CD14-positive monocyte (primary cell): ENCODE measurements around the gene CLOCK. TPM values are rescaled to one million over a fixed set of nuclear protein-coding genes. Genes with fewer than 3 reads are reported as not detected.

ENCODE experiments used
- DNase-seq, 3 donors: peaks; one replicate each; pipeline ENCODE4 v3.0.0-alpha.2; 2011 to 2022
- H2AFZ ChIP-seq: 2 replicates; pipeline ENCODE4 v1.6.0; 2012; ENCODE audit warnings: mild to moderate bottlenecking, low read depth, low read length, inconsistent platforms; ENCODE audit not compliant: insufficient read depth, poor library complexity, severe bottlenecking
- H3K27ac ChIP-seq, 2 donors: 1 replicate in 1 of 2; 2 replicates in 1 of 2; pipeline ENCODE4 v1.5.1; 2012 to 2013; ENCODE audit warnings: low read length in 2 of 2, control low read depth in 1 of 2, inconsistent platforms in 1 of 2, low read depth in 1 of 2, mild to moderate bottlenecking in 1 of 2
- H3K27me3 ChIP-seq, 2 donors: one replicate each; pipeline versions ENCODE4 v1.6.0 to v1.6.1; 2011 to 2013; ENCODE audit warnings: low read length in 2 of 2; ENCODE audit not compliant: control insufficient read depth in 2 of 2, insufficient read depth in 2 of 2
- H3K36me3 ChIP-seq, 2 donors: replicated peaks in 1 of 2; 1 replicate in 1 of 2; 2 replicates in 1 of 2; pipeline versions ENCODE4 v1.5.1 to v1.6.1; 2012 to 2013; ENCODE audit warnings: low read length in 2 of 2, control low read depth in 1 of 2, inconsistent platforms in 1 of 2, mild to moderate bottlenecking in 1 of 2; ENCODE audit not compliant: insufficient read depth in 2 of 2, control insufficient read depth in 1 of 2
- H3K4me1 ChIP-seq, 2 donors: 1 replicate in 1 of 2; 2 replicates in 1 of 2; pipeline versions ENCODE4 v1.5.1 to v1.6.1; 2012 to 2013; ENCODE audit warnings: low read length in 2 of 2, control low read depth in 1 of 2, inconsistent platforms in 1 of 2, mild to moderate bottlenecking in 1 of 2, moderate library complexity in 1 of 2; ENCODE audit not compliant: insufficient read depth in 2 of 2, control insufficient read depth in 1 of 2
- H3K4me2 ChIP-seq: replicated peaks from 2 replicates; pipeline ENCODE3; 2012; ENCODE audit warnings: low read length, moderate library complexity, mild to moderate bottlenecking; ENCODE audit not compliant: poor library complexity, severe bottlenecking; ENCODE audit errors: extremely low read depth
- H3K4me3 ChIP-seq, 3 experiments: fragments of 200-600 bp in 1 of 3; sonication (generic) in 1 of 3; replicated peaks in 1 of 3; 1 replicate in 2 of 3; 2 replicates in 1 of 3; pipeline ENCODE4 v1.5.1; 2011 to 2013; ENCODE audit warnings: low read length in 3 of 3, mild to moderate bottlenecking in 3 of 3, control low read depth in 2 of 3, low read depth in 2 of 3, inconsistent platforms in 1 of 3, moderate library complexity in 1 of 3
- H3K79me2 ChIP-seq: 2 replicates; pipeline ENCODE4 v1.6.0; 2012; ENCODE audit warnings: mild to moderate bottlenecking, control low read depth, inconsistent platforms, low read length, moderate library complexity; ENCODE audit not compliant: insufficient read depth
- H3K9ac ChIP-seq: 2 replicates; pipeline ENCODE4 v1.6.0; 2017; ENCODE audit warnings: low read length, mild to moderate bottlenecking; ENCODE audit not compliant: insufficient read depth, poor library complexity, severe bottlenecking
- H3K9me3 ChIP-seq, 2 donors: replicated peaks in 1 of 2; 1 replicate in 1 of 2; 2 replicates in 1 of 2; pipeline versions ENCODE4 v1.5.1 to v1.6.1; 2012 to 2013; ENCODE audit warnings: low read length in 2 of 2, control low read depth in 1 of 2; ENCODE audit not compliant: control insufficient read depth in 1 of 2, insufficient read depth in 1 of 2
- H4K20me1 ChIP-seq: 2 replicates; pipeline ENCODE4 v1.6.0; 2012; ENCODE audit warnings: mild to moderate bottlenecking, low read length, control low read depth, moderate library complexity; ENCODE audit not compliant: insufficient read depth
- H3K27ac Mint-ChIP-seq, 7 donors: one replicate each; pipeline ENCODE4 v1.8.0; 2020; ENCODE audit warnings: mild to moderate bottlenecking in 7 of 7, mixed read lengths in 7 of 7, moderate library complexity in 6 of 7, inconsistent platforms in 2 of 7
- H3K27me3 Mint-ChIP-seq, 3 donors: one replicate each; pipeline ENCODE4 v1.8.0; 2021 to 2022; ENCODE audit warnings: low read depth in 3 of 3, mild to moderate bottlenecking in 3 of 3, mixed read lengths in 3 of 3, moderate library complexity in 3 of 3, inconsistent platforms in 1 of 3
- H3K36me3 Mint-ChIP-seq, 2 donors: one replicate each; pipeline ENCODE4 v1.8.0; 2020; ENCODE audit warnings: mixed read lengths in 2 of 2, inconsistent platforms in 1 of 2, mild to moderate bottlenecking in 1 of 2
- H3K4me1 Mint-ChIP-seq: one replicate; pipeline ENCODE4 v1.8.0; 2020; ENCODE audit warnings: mild to moderate bottlenecking, mixed read lengths
- H3K4me3 Mint-ChIP-seq, 2 donors: one replicate each; pipeline ENCODE4 v1.8.0; 2020; ENCODE audit warnings: mild to moderate bottlenecking in 2 of 2, mixed read lengths in 2 of 2, moderate library complexity in 1 of 2
- H3K9me3 Mint-ChIP-seq, 7 donors: one replicate each; pipeline ENCODE4 v1.8.0; 2020 to 2022; ENCODE audit warnings: mixed read lengths in 7 of 7, mild to moderate bottlenecking in 6 of 7, moderate library complexity in 6 of 7, inconsistent platforms in 2 of 7
- WGBS: methylation state at CpG from one replicate; pipeline ENCODE4 v1.1.5; 2013; ENCODE audit warnings: missing lambda C conversion rate; ENCODE audit not compliant: insufficient coverage; 5-methylcytosine and 5-hydroxymethylcytosine counted together
- intact Hi-C, 2 donors: fragments of 100-400 bp; cut with micrococcal nuclease; formaldehyde crosslinking; loops; one replicate each; pipeline versions ENCODE4 v1.15.0 to v1.15.1; 2023
- polyA plus RNA-seq, 3 donors: library from polyadenylated mRNA; depleted of rRNA in 1 of 3; unstranded in 2 of 3; stranded (reverse) in 1 of 3; fragments of 300-500 nt in 2 of 3; fragments of >200 nt in 1 of 3; fragmentation: Illumina TruSeq in 2 of 3; gene quantifications; 1 replicate in 2 of 3; 2 replicates in 1 of 3; pipeline ENCODE4 v1.2.3, GENCODE V29; 2012 to 2021
- TF ChIP-seq, protein P1 (sequence below): fragments of 200-600 bp; IDR thresholded peaks from one replicate; pipeline ENCODE4 v1.8.0; 2022; ENCODE audit warnings: antibody characterized with exemption, mild to moderate bottlenecking

CLOCK gene
- polyA plus RNA-seq, 3 donors: 1.9 to 3.7 (median 2.9) TPM

DNA sequence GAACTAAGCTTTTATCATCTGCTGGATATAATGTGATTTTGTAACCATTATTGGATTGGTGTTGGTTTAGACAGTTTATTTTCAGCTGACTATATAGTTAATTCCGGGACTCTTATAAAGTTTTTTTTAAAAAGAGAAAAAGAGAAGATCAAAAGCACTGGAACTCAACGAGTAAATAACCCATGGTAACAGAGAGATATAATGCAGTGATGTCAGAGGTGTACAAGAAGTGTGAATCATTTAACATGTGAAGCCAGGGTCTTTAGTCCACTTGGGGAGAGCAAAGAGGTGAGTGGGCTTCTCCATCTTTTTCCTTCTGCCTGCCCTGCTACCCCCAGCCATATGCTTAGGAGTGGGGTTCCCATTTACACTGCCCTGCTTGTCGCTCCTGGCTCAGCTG lies 147.7 kb downstream of the CLOCK start:
- Histone ChIP-seq H3K9ac (peak overlapping the region; percentile 95), H3K79me2 (peaks cover 80% of the 10 kb centered on the region), H3K4me1 (peaks cover 30 to 37% of the 10 kb centered on the region in 2 donors), H3K4me3 (peak overlapping the region; percentile 89 to 96 (median 93)), H3K27ac (peak overlapping the region; percentile 11 to 89), H3K4me2 (peak overlapping the region; percentile 97), H3K9me3 (no peaks in the 10 kb centered on the region), H2AFZ (no peak overlapping the region), H4K20me1 (peaks cover 76% of the 10 kb centered on the region), H3K27me3 (no peaks in the 10 kb centered on the region), H3K36me3 (peaks cover 23 to 35% of the 10 kb centered on the region in 2 donors)
- Mint-ChIP-seq H3K36me3 (peaks cover 28 to 39% of the 10 kb centered on the region in 2 donors), H3K4me3 (peak overlapping the region; percentile 96 to 99), H3K9me3 (peaks cover 0 to 1% (median 0%) of the 10 kb centered on the region in 7 donors), H3K27ac (peak overlapping the region; percentile 95 to 99 (median 98)), H3K27me3 (peaks cover 0 to 4% (median 0%) of the 10 kb centered on the region in 3 donors), H3K4me1 (peaks cover 44% of the 10 kb centered on the region)
- 67% methylated on average over 1 of the region's 3 CpGs for WGBS
- peak in 1 of 3 donors; percentile 59 for DNase-seq
- intact Hi-C loops: loop anchor here (5.0 kb wide), 2 partner anchors 52 to 148 kb away; partner anchors contain the start of genes CLOCK (in 2 of the 2) and SRD5A3 (in 1 of the 2)
- TF ChIP-seq, protein P1, sequence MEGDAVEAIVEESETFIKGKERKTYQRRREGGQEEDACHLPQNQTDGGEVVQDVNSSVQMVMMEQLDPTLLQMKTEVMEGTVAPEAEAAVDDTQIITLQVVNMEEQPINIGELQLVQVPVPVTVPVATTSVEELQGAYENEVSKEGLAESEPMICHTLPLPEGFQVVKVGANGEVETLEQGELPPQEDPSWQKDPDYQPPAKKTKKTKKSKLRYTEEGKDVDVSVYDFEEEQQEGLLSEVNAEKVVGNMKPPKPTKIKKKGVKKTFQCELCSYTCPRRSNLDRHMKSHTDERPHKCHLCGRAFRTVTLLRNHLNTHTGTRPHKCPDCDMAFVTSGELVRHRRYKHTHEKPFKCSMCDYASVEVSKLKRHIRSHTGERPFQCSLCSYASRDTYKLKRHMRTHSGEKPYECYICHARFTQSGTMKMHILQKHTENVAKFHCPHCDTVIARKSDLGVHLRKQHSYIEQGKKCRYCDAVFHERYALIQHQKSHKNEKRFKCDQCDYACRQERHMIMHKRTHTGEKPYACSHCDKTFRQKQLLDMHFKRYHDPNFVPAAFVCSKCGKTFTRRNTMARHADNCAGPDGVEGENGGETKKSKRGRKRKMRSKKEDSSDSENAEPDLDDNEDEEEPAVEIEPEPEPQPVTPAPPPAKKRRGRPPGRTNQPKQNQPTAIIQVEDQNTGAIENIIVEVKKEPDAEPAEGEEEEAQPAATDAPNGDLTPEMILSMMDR: no peak

DNA sequence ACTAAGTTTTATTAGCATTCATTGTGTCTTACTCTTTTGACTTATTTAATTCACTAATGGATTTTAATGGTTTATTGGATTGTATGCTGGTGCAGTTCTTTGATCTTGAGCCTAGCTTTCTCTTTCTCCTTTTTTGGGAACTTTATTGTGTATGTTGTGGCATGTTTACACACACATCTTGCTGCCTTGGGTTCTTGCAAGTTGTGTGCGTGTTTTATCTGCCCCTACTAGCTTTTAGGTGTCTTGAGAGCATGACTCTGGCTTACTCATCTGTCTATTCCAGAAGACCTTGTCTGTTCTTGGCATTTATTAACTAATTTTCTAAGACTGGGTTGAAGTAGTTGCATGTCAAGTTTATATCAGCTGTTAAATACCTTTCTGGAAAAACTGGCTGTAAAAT lies 148.2 kb downstream of the CLOCK start:
- Histone ChIP-seq H3K79me2 (peaks cover 75% of the 10 kb centered on the region), H3K36me3 (peaks cover 19 to 30% of the 10 kb centered on the region in 2 donors), H3K4me3 (peak overlapping the region; percentile 89 to 96 (median 93)), H3K4me1 (peaks cover 30 to 37% of the 10 kb centered on the region in 2 donors), H2AFZ (no peak overlapping the region), H3K27ac (peak overlapping the region in 1 of 2 donors; percentile 89), H3K27me3 (no peaks in the 10 kb centered on the region), H3K9ac (peak overlapping the region; percentile 95), H3K4me2 (peak overlapping the region; percentile 97), H4K20me1 (peaks cover 71% of the 10 kb centered on the region), H3K9me3 (no peaks in the 10 kb centered on the region)
- intact Hi-C loops: loop anchor here (5.0 kb wide), 2 partner anchors 51 to 149 kb away; partner anchors contain the start of genes CLOCK (in 2 of the 2) and SRD5A3 (in 1 of the 2)
- Mint-ChIP-seq H3K9me3 (no peaks in the 10 kb centered on the region), H3K4me3 (peak overlapping the region; percentile 96 to 99), H3K27me3 (peaks cover 0 to 4% (median 0%) of the 10 kb centered on the region in 3 donors), H3K36me3 (peaks cover 23 to 35% of the 10 kb centered on the region in 2 donors), H3K27ac (peak overlapping the region; percentile 97 to 99 (median 99)), H3K4me1 (peaks cover 44% of the 10 kb centered on the region)
- TF ChIP-seq, protein P1: no peak
- DNase-seq: peak in 2 of 3 donors; percentile 32 to 67
- no CpG with 5 or more reads among the region's 1 CpG for WGBS
